ENCODE measurements around the gene TNKS1BP1.

TNKS1BP1 gene

DNA sequence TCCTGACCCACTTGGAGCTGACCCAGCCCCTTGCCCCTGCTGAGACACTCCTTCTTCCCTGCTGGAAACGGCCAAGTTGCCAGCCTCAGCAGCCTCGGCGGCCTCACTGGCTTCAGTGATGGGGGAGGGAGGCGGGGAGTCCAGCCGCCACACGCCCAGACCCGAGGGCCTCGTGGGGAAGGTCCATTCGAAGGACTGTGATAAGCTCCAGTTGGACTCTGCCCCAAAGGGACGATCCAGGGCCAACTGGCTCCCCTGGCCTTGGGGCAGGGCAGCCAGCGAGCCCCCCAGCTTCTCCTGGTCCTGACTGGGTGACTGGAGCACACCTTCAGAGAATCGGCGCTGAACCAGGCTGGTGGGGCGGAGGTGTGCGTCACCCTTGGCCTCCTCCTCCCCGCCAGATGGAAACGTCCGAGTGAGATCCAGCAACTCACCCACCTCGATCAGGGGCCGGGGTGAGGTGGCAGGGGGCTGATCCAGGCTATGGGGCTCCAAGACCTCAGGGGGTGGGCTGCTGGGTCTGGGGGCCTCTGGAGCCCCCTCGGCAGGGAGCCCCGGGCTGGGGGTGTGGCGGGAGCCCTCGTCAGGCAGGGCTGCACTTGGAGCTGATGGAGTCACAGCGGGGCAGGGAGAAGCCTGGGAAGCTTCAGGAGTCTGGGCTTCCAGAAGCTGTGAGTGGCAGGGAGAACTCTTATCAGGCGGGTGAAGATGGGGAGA, 11.5 kb downstream of the TNKS1BP1 start:
- no peak for TF ChIP-seq HDGF (IDR thresholded peaks at IDR 0.05; ENCODE audit: borderline replicate concordance)
- no peak for TF ChIP-seq ELF4 (IDR thresholded peaks at IDR 0.05)
- no peak for TF ChIP-seq ZNF384 (IDR thresholded peaks at IDR 0.05)
- TF ChIP-seq TARDBP (IDR thresholded peaks at IDR 0.05): no peak
- no peak for TF ChIP-seq CTBP1 (IDR thresholded peaks at IDR 0.05; ENCODE audit: borderline replicate concordance)
- TF ChIP-seq NFRKB (IDR thresholded peaks at IDR 0.05): no peak
- no peak for TF ChIP-seq FOXA1 (IDR thresholded peaks at IDR 0.05)
- TF ChIP-seq SUZ12 (IDR thresholded peaks at IDR 0.05): no peak
- TF ChIP-seq ARNT (IDR thresholded peaks at IDR 0.05): no peak
- no peak for TF ChIP-seq L3MBTL2 (conservative IDR thresholded peaks at IDR 0.05)
- no peak for TF ChIP-seq FOXM1 (IDR thresholded peaks at IDR 0.05; ENCODE audit: borderline replicate concordance)
- ChIA-PET POLR2A (interaction anchor here (2.3 kb wide), 1 partner anchor 22 kb away, joined by 7 read pairs; the partner anchor contains the start of gene SSRP1), CTCF (no interaction called here)
- no peak for DNase-seq (ENCODE audit: extremely low spot score)

DNA sequence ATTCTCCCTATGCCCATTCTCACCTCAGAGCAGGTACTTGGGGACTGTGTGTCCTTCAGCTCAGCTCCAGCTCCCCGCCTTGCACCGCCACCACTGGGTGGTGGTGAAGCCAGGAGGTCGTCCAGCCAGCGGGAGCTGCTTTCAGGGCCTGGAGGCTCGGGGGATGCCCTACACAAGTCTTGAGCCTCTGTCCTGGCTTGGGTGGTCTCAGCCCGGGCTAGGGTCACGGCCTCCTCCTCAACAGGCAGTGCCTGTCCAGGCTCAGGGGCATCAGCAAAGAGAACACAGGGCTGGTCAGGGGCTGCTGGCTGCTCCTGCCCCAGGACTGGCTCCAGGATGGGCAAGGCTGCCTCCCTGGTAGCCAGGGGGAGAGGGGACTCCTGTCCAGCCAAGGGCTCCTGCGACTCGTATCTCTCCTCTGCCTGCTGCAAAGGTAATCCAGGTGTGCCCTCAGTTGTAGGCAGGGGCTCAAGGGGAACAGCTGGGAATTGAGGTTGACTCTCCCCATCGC, 12.2 kb downstream of the TNKS1BP1 start:
- no peak for TF ChIP-seq ELF4 (IDR thresholded peaks at IDR 0.05)
- no peak for TF ChIP-seq ARNT (IDR thresholded peaks at IDR 0.05)
- TF ChIP-seq SP1 (IDR thresholded peaks at IDR 0.05): no peak
- TF ChIP-seq CTBP1 (IDR thresholded peaks at IDR 0.05; ENCODE audit: borderline replicate concordance): no peak
- no peak for TF ChIP-seq BHLHE40 (IDR thresholded peaks at IDR 0.05; ENCODE audit: borderline replicate concordance)
- no peak for TF ChIP-seq FOXM1 (IDR thresholded peaks at IDR 0.05; ENCODE audit: borderline replicate concordance)
- TF ChIP-seq ZNF384 (IDR thresholded peaks at IDR 0.05): no peak
- TF ChIP-seq L3MBTL2 (conservative IDR thresholded peaks at IDR 0.05): no peak
- no peak for TF ChIP-seq FOXA1 (IDR thresholded peaks at IDR 0.05)
- TF ChIP-seq FOXK2 (IDR thresholded peaks at IDR 0.05): no peak
- TF ChIP-seq LEF1 (IDR thresholded peaks at IDR 0.05; ENCODE audit: borderline replicate concordance): no peak
- TF ChIP-seq TARDBP (IDR thresholded peaks at IDR 0.05): no peak
- TF ChIP-seq HDGF (IDR thresholded peaks at IDR 0.05; ENCODE audit: borderline replicate concordance): no peak
- ChIA-PET POLR2A (interaction anchor here (1.5 to 2.3 kb wide), 3 partner anchors 9 to 23 kb away, joined by 4 to 9 read pairs (median 7); partner anchors contain the start of gene SSRP1), CTCF (no interaction called here)
- DNase-seq (ENCODE audit: extremely low spot score): no peak

DNA sequence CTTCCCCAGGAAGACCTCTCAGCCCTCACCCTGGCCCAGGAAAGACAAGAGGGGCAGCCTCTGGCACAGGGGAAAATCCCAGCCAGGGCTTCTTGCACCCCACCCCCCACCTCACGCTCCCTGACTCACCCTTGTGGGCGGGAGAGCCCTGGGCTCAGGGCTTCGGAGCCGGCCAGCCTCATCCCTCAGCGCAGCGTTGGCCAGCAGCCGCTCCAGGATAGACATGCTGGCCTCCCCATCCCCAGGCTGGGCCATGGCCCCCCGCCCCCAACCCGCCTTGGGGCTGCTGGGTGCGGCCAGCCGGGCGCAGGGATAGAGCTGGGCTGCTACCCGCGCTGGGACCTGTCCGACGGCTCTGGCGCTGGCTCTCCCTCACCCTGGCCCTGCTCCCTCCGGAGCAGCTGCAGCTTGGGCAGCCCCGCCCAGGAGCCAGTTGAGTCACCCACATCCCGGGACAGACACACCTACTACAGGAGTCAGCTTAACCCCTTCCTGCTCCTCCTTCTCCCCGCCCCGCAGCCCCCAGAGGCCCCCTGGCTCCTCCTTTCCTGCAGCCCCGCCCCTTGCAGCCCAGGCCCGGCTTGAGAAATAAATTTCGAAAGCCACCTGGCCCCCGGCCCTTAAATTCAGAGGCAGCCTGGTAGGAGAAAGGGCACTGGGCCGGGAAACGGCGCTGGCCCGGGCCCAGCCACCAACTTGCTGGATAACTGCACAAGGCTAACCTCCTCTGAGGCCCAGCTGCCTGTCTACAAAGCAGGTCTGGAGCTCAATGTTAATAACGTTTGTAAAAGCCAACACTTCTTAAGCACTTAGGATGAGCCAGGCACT, 13.4 kb downstream of the TNKS1BP1 start:
- CTCF ChIA-PET: interaction anchor here (0.6 to 1.0 kb wide), 3 partner anchors 30 to 823 kb away, joined by 3 read pairs; no protein-coding TSS in a partner anchor
- peak; percentile 31 for DNase-seq (ENCODE audit: extremely low spot score)
- POLR2A ChIA-PET: interaction anchor here (1.0 to 2.3 kb wide), 5 partner anchors 10 to 29 kb away, joined by 4 to 16 read pairs (median 7); partner anchors contain the start of genes SSRP1 and TNKS1BP1
- TF ChIP-seq ARNT (IDR thresholded peaks at IDR 0.05) (no peak), FOXM1 (IDR thresholded peaks at IDR 0.05; ENCODE audit: borderline replicate concordance) (no peak), CTBP1 (IDR thresholded peaks at IDR 0.05; ENCODE audit: borderline replicate concordance) (no peak), BHLHE40 (IDR thresholded peaks at IDR 0.05; ENCODE audit: borderline replicate concordance) (no peak), HDGF (IDR thresholded peaks at IDR 0.05; ENCODE audit: borderline replicate concordance) (no peak), ZNF384 (IDR thresholded peaks at IDR 0.05) (no peak), SP1 (IDR thresholded peaks at IDR 0.05) (no peak), LEF1 (IDR thresholded peaks at IDR 0.05; ENCODE audit: borderline replicate concordance) (no peak), FOXA1 (IDR thresholded peaks at IDR 0.05) (no peak), TARDBP (IDR thresholded peaks at IDR 0.05) (no peak), L3MBTL2 (conservative IDR thresholded peaks at IDR 0.05) (no peak), SUZ12 (IDR thresholded peaks at IDR 0.05) (no peak), FOXK2 (IDR thresholded peaks at IDR 0.05) (no peak), ELF4 (IDR thresholded peaks at IDR 0.05) (no peak), NFRKB (IDR thresholded peaks at IDR 0.05) (no peak)
- TF ChIP-seq, protein P1, sequence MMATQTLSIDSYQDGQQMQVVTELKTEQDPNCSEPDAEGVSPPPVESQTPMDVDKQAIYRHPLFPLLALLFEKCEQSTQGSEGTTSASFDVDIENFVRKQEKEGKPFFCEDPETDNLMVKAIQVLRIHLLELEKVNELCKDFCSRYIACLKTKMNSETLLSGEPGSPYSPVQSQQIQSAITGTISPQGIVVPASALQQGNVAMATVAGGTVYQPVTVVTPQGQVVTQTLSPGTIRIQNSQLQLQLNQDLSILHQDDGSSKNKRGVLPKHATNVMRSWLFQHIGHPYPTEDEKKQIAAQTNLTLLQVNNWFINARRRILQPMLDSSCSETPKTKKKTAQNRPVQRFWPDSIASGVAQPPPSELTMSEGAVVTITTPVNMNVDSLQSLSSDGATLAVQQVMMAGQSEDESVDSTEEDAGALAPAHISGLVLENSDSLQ (IDR thresholded peaks at IDR 0.05): no peak

DNA sequence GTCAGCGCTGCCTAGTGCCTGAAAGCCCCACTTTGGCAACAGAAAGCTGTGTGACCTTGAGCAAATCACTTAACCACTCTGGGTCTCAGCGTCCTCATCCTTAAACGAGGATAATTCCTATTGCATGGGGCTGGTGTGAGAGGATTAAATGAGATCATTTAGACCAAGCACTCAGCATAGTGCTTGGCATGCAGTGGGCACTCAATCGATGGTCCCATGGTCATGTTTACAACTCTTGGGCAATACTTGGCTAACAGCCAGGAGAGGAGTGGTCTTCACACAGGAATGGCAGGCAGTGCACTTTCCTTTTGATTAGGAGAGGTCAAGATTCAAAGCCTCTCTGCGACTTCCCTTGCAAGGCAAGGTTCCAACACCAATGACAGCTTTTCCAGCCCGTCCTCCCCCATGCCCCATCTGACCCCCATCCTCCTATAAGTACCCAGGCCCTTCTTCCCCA, 14.1 kb downstream of the TNKS1BP1 start:
- no peak for DNase-seq (ENCODE audit: extremely low spot score)
- TF ChIP-seq BHLHE40 (IDR thresholded peaks at IDR 0.05; ENCODE audit: borderline replicate concordance) (no peak), SUZ12 (IDR thresholded peaks at IDR 0.05) (no peak)
- POLR2A ChIA-PET: interaction anchor here (2.3 kb wide), 1 partner anchor 15 kb away, joined by 16 read pairs; the partner anchor contains the start of gene TNKS1BP1
- CTCF ChIA-PET: interaction anchor here (0.7 kb wide), 1 partner anchor 823 kb away, joined by 3 read pairs; no protein-coding TSS in a partner anchor

DNA sequence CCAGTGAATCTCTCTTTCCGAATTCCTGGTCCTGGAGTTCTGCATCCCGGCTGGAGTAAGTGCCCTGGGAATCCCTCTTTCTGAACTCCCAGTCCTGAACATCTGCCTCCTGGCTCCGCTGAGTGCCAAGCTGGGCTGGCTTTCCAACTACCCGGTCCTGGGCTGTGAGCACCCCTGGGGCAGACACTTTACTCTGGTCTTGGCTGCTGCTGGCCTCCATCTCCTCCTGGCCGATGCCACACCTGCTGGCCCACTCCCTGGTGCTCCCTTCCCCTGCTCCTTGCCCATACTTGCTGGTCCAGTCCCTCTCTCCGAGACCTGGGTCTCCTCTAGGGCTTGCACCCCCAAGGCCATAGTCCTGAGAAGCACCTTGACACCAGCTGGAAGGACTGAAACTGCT, 14.7 kb downstream of the TNKS1BP1 start:
- CTCF ChIA-PET: interaction anchor here (0.6 to 0.7 kb wide), 2 partner anchors 304 to 824 kb away, joined by 3 read pairs; no protein-coding TSS in a partner anchor
- TF ChIP-seq ZNF384 (IDR thresholded peaks at IDR 0.05) (no peak), FOXA1 (IDR thresholded peaks at IDR 0.05) (no peak), NFRKB (IDR thresholded peaks at IDR 0.05) (no peak), ELF4 (IDR thresholded peaks at IDR 0.05) (no peak), LEF1 (IDR thresholded peaks at IDR 0.05; ENCODE audit: borderline replicate concordance) (no peak), SUZ12 (IDR thresholded peaks at IDR 0.05) (no peak), HDGF (IDR thresholded peaks at IDR 0.05; ENCODE audit: borderline replicate concordance) (no peak), L3MBTL2 (conservative IDR thresholded peaks at IDR 0.05) (no peak), CTBP1 (IDR thresholded peaks at IDR 0.05; ENCODE audit: borderline replicate concordance) (no peak), BHLHE40 (IDR thresholded peaks at IDR 0.05; ENCODE audit: borderline replicate concordance) (no peak), ARNT (IDR thresholded peaks at IDR 0.05) (no peak)
- TF ChIP-seq, protein P1 (IDR thresholded peaks at IDR 0.05): no peak
- POLR2A ChIA-PET: interaction anchor here (2.3 kb wide), 1 partner anchor 16 kb away, joined by 16 read pairs; the partner anchor contains the start of gene TNKS1BP1
- no peak for DNase-seq (ENCODE audit: extremely low spot score)
